SH-SY5Y (cell line): ENCODE data around the gene RIC3.

Experiments used
- GATA2 ChIP-seq: IDR thresholded peaks from 2 replicates; pipeline ENCODE4 v1.6.1; 2011; ENCODE audit warnings: mild to moderate bottlenecking, low read depth, low read length
- GATA3 ChIP-seq: IDR thresholded peaks from 2 replicates; pipeline ENCODE4 v1.6.1; 2011; ENCODE audit warnings: low read depth, mild to moderate bottlenecking, low read length, moderate library complexity

RIC3 gene

GRCh38 chr11:8100605-8101004, 68.2 kb downstream of the RIC3 start:
- TF ChIP-seq GATA2 = no peak

GRCh38 chr11:8100158-8100557, 68.7 kb downstream of the RIC3 start:
- TF ChIP-seq GATA3 = no peak

- no peak for TF ChIP-seq GATA3
- no peak for TF ChIP-seq GATA2
Observed at GRCh38 chr11:8099291-8099899, 69.4 kb downstream of the RIC3 start.

GRCh38 chr11:8098879-8099278, 69.9 kb downstream of the RIC3 start:
- TF ChIP-seq GATA3 (no peak), GATA2 (no peak)

GRCh38 chr11:8098361-8098760, 70.5 kb downstream of the RIC3 start:
- no peak for TF ChIP-seq GATA3
- no peak for TF ChIP-seq GATA2

- TF ChIP-seq GATA3 = no peak
- no peak for TF ChIP-seq GATA2
Observed at GRCh38 chr11:8097926-8098325, 70.9 kb downstream of the RIC3 start.

- TF ChIP-seq GATA2 = no peak
- no peak for TF ChIP-seq GATA3
Observed at GRCh38 chr11:8097468-8097867, 71.4 kb downstream of the RIC3 start.

- no peak for TF ChIP-seq GATA3
Observed at GRCh38 chr11:8097062-8097461, 71.8 kb downstream of the RIC3 start.

GRCh38 chr11:8096575-8096974, 72.2 kb downstream of the RIC3 start:
- TF ChIP-seq GATA3 = no peak
- TF ChIP-seq GATA2 = no peak

- no peak for TF ChIP-seq GATA3
- no peak for TF ChIP-seq GATA2
Observed at GRCh38 chr11:8095806-8096522, 72.9 kb downstream of the RIC3 start.

GRCh38 chr11:8095371-8095770, 73.5 kb downstream of the RIC3 start:
- TF ChIP-seq GATA3 (no peak), GATA2 (no peak)

- no peak for TF ChIP-seq GATA2
- no peak for TF ChIP-seq GATA3
Observed at GRCh38 chr11:8094656-8095055, 74.2 kb downstream of the RIC3 start.

GRCh38 chr11:8093931-8094575, 74.8 kb downstream of the RIC3 start:
- no peak for TF ChIP-seq GATA2
- no peak for TF ChIP-seq GATA3

GRCh38 chr11:8092587-8093424, 76.0 kb downstream of the RIC3 start:
- TF ChIP-seq GATA3 = no peak
- no peak for TF ChIP-seq GATA2

GRCh38 chr11:8091721-8092120, 77.1 kb downstream of the RIC3 start:
- TF ChIP-seq GATA3 (no peak), GATA2 (no peak)
